CD14-positive monocyte (primary cell): ENCODE results near the gene COL4A1. TPM values are rescaled to one million over a fixed set of nuclear protein-coding genes. Genes with fewer than 3 reads are reported as not detected.

Experiments
- DNase-seq, 3 donors: peaks; one replicate each; pipeline ENCODE4 v3.0.0-alpha.2; 2011 to 2022
- H2AFZ ChIP-seq: 2 replicates; pipeline ENCODE4 v1.6.0; 2012; ENCODE audit warnings: mild to moderate bottlenecking, low read depth, low read length, inconsistent platforms; ENCODE audit not compliant: insufficient read depth, poor library complexity, severe bottlenecking
- H3K27ac ChIP-seq, 2 donors: 1 replicate in 1 of 2; 2 replicates in 1 of 2; pipeline ENCODE4 v1.5.1; 2012 to 2013; ENCODE audit warnings: low read length in 2 of 2, control low read depth in 1 of 2, inconsistent platforms in 1 of 2, low read depth in 1 of 2, mild to moderate bottlenecking in 1 of 2
- H3K27me3 ChIP-seq, 2 donors: one replicate each; pipeline versions ENCODE4 v1.6.0 to v1.6.1; 2011 to 2013; ENCODE audit warnings: low read length in 2 of 2; ENCODE audit not compliant: control insufficient read depth in 2 of 2, insufficient read depth in 2 of 2
- H3K36me3 ChIP-seq, 2 donors: replicated peaks in 1 of 2; 1 replicate in 1 of 2; 2 replicates in 1 of 2; pipeline versions ENCODE4 v1.5.1 to v1.6.1; 2012 to 2013; ENCODE audit warnings: low read length in 2 of 2, control low read depth in 1 of 2, inconsistent platforms in 1 of 2, mild to moderate bottlenecking in 1 of 2; ENCODE audit not compliant: insufficient read depth in 2 of 2, control insufficient read depth in 1 of 2
- H3K4me1 ChIP-seq, 2 donors: 1 replicate in 1 of 2; 2 replicates in 1 of 2; pipeline versions ENCODE4 v1.5.1 to v1.6.1; 2012 to 2013; ENCODE audit warnings: low read length in 2 of 2, control low read depth in 1 of 2, inconsistent platforms in 1 of 2, mild to moderate bottlenecking in 1 of 2, moderate library complexity in 1 of 2; ENCODE audit not compliant: insufficient read depth in 2 of 2, control insufficient read depth in 1 of 2
- H3K4me2 ChIP-seq: replicated peaks from 2 replicates; pipeline ENCODE3; 2012; ENCODE audit warnings: low read length, moderate library complexity, mild to moderate bottlenecking; ENCODE audit not compliant: poor library complexity, severe bottlenecking; ENCODE audit errors: extremely low read depth
- H3K4me3 ChIP-seq, 3 experiments: fragments of 200-600 bp in 1 of 3; sonication (generic) in 1 of 3; replicated peaks in 1 of 3; 1 replicate in 2 of 3; 2 replicates in 1 of 3; pipeline ENCODE4 v1.5.1; 2011 to 2013; ENCODE audit warnings: low read length in 3 of 3, mild to moderate bottlenecking in 3 of 3, control low read depth in 2 of 3, low read depth in 2 of 3, inconsistent platforms in 1 of 3, moderate library complexity in 1 of 3
- H3K79me2 ChIP-seq: 2 replicates; pipeline ENCODE4 v1.6.0; 2012; ENCODE audit warnings: mild to moderate bottlenecking, control low read depth, inconsistent platforms, low read length, moderate library complexity; ENCODE audit not compliant: insufficient read depth
- H3K9ac ChIP-seq: 2 replicates; pipeline ENCODE4 v1.6.0; 2017; ENCODE audit warnings: low read length, mild to moderate bottlenecking; ENCODE audit not compliant: insufficient read depth, poor library complexity, severe bottlenecking
- H3K9me3 ChIP-seq, 2 donors: replicated peaks in 1 of 2; 1 replicate in 1 of 2; 2 replicates in 1 of 2; pipeline versions ENCODE4 v1.5.1 to v1.6.1; 2012 to 2013; ENCODE audit warnings: low read length in 2 of 2, control low read depth in 1 of 2; ENCODE audit not compliant: control insufficient read depth in 1 of 2, insufficient read depth in 1 of 2
- H4K20me1 ChIP-seq: 2 replicates; pipeline ENCODE4 v1.6.0; 2012; ENCODE audit warnings: mild to moderate bottlenecking, low read length, control low read depth, moderate library complexity; ENCODE audit not compliant: insufficient read depth
- H3K27ac Mint-ChIP-seq, 7 donors: one replicate each; pipeline ENCODE4 v1.8.0; 2020; ENCODE audit warnings: mild to moderate bottlenecking in 7 of 7, mixed read lengths in 7 of 7, moderate library complexity in 6 of 7, inconsistent platforms in 2 of 7
- H3K27me3 Mint-ChIP-seq, 3 donors: one replicate each; pipeline ENCODE4 v1.8.0; 2021 to 2022; ENCODE audit warnings: low read depth in 3 of 3, mild to moderate bottlenecking in 3 of 3, mixed read lengths in 3 of 3, moderate library complexity in 3 of 3, inconsistent platforms in 1 of 3
- H3K36me3 Mint-ChIP-seq, 2 donors: one replicate each; pipeline ENCODE4 v1.8.0; 2020; ENCODE audit warnings: mixed read lengths in 2 of 2, inconsistent platforms in 1 of 2, mild to moderate bottlenecking in 1 of 2
- H3K4me1 Mint-ChIP-seq: one replicate; pipeline ENCODE4 v1.8.0; 2020; ENCODE audit warnings: mild to moderate bottlenecking, mixed read lengths
- H3K4me3 Mint-ChIP-seq, 2 donors: one replicate each; pipeline ENCODE4 v1.8.0; 2020; ENCODE audit warnings: mild to moderate bottlenecking in 2 of 2, mixed read lengths in 2 of 2, moderate library complexity in 1 of 2
- H3K9me3 Mint-ChIP-seq, 7 donors: one replicate each; pipeline ENCODE4 v1.8.0; 2020 to 2022; ENCODE audit warnings: mixed read lengths in 7 of 7, mild to moderate bottlenecking in 6 of 7, moderate library complexity in 6 of 7, inconsistent platforms in 2 of 7
- WGBS: methylation state at CpG from one replicate; pipeline ENCODE4 v1.1.5; 2013; ENCODE audit warnings: missing lambda C conversion rate; ENCODE audit not compliant: insufficient coverage; 5-methylcytosine and 5-hydroxymethylcytosine counted together
- intact Hi-C, 2 donors: fragments of 100-400 bp; cut with micrococcal nuclease; formaldehyde crosslinking; loops; one replicate each; pipeline versions ENCODE4 v1.15.0 to v1.15.1; 2023
- polyA plus RNA-seq, 3 donors: library from polyadenylated mRNA; depleted of rRNA in 1 of 3; unstranded in 2 of 3; stranded (reverse) in 1 of 3; fragments of 300-500 nt in 2 of 3; fragments of >200 nt in 1 of 3; fragmentation: Illumina TruSeq in 2 of 3; gene quantifications; 1 replicate in 2 of 3; 2 replicates in 1 of 3; pipeline ENCODE4 v1.2.3, GENCODE V29; 2012 to 2021
- TF ChIP-seq, protein P1 (sequence below): fragments of 200-600 bp; IDR thresholded peaks from one replicate; pipeline ENCODE4 v1.8.0; 2022; ENCODE audit warnings: antibody characterized with exemption, mild to moderate bottlenecking

COL4A1 gene
- polyA plus RNA-seq, 3 donors, result 0.16 to 0.25 TPM; not detected in 1

DNA sequence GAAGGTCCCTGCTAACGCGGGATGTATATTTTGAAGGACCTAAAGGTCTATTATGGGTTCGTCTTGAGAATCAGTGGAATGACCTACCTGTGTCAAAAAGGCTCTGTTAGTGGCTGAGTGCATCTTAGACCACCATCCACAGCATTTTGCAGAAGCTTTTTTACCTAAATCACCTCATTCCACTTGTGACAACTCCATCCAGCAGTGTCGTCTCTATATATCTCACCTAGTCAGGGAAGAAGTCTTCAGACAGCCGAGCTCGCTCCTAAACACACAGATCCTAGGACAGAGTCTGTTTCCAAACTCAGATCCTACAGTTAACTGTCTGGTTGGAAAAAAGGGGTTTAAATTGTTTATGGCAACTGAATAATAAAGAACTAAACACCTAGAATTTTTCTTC lies 33.7 kb downstream of the COL4A1 start:
- Mint-ChIP-seq H3K4me3 (no peak overlapping the region), H3K4me1 (no peaks in the 10 kb centered on the region), H3K27ac (no peak overlapping the region), H3K36me3 (no peaks in the 10 kb centered on the region), H3K27me3 (peaks cover 8 to 19% (median 14%) of the 10 kb centered on the region in 3 donors), H3K9me3 (no peaks in the 10 kb centered on the region)
- Histone ChIP-seq H3K4me1 (no peaks in the 10 kb centered on the region), H3K36me3 (no peaks in the 10 kb centered on the region), H3K4me3 (no peak overlapping the region), H3K9me3 (no peaks in the 10 kb centered on the region), H3K4me2 (no peak overlapping the region), H3K79me2 (no peaks in the 10 kb centered on the region), H4K20me1 (no peaks in the 10 kb centered on the region), H3K9ac (no peak overlapping the region), H3K27me3 (no peaks in the 10 kb centered on the region), H2AFZ (no peak overlapping the region), H3K27ac (no peak overlapping the region)
- 80% methylated on average over 1 of the region's 6 CpGs for WGBS
- TF ChIP-seq, protein P1, sequence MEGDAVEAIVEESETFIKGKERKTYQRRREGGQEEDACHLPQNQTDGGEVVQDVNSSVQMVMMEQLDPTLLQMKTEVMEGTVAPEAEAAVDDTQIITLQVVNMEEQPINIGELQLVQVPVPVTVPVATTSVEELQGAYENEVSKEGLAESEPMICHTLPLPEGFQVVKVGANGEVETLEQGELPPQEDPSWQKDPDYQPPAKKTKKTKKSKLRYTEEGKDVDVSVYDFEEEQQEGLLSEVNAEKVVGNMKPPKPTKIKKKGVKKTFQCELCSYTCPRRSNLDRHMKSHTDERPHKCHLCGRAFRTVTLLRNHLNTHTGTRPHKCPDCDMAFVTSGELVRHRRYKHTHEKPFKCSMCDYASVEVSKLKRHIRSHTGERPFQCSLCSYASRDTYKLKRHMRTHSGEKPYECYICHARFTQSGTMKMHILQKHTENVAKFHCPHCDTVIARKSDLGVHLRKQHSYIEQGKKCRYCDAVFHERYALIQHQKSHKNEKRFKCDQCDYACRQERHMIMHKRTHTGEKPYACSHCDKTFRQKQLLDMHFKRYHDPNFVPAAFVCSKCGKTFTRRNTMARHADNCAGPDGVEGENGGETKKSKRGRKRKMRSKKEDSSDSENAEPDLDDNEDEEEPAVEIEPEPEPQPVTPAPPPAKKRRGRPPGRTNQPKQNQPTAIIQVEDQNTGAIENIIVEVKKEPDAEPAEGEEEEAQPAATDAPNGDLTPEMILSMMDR, result no peak
- no peak for DNase-seq
- intact Hi-C loops, result no loop called here

DNA sequence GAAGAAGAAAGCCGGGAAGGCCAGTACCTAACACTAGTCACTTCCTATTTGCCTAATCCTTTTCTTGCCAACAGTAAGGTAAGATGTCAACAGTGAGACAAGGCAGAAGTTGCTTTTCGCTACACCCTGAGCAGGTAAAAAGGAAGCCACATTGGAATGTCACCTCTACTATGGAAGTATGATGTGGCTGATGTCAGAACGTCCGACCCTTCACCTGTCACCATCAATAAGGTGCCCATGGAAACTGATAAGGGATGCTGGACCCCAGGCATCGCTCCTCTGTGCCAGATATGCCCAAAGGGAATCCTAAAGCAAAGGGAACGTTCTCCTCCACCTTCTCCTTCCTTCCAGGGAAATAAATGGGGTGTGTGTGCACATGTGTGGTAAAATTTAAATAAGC lies 34.3 kb downstream of the COL4A1 start:
- H3K9ac ChIP-seq, result no peak overlapping the region
- no peak overlapping the region for H3K27ac ChIP-seq
- no peak overlapping the region for H3K4me3 ChIP-seq
- Mint-ChIP-seq H3K9me3 (no peaks in the 10 kb centered on the region), H3K36me3 (no peaks in the 10 kb centered on the region), H3K4me3 (no peak overlapping the region), H3K4me1 (no peaks in the 10 kb centered on the region), H3K27ac (no peak overlapping the region), H3K27me3 (peaks cover 8 to 22% (median 14%) of the 10 kb centered on the region in 3 donors)
- no peaks in the 10 kb centered on the region for H3K27me3 ChIP-seq
- no peaks in the 10 kb centered on the region for H3K9me3 ChIP-seq
- H3K36me3 ChIP-seq, result no peaks in the 10 kb centered on the region
- H2AFZ ChIP-seq, result no peak overlapping the region
- intact Hi-C loops, result no loop called here
- WGBS, result no CpG with 5 or more reads among the region's 6 CpGs
- no peaks in the 10 kb centered on the region for H4K20me1 ChIP-seq
- DNase-seq, result no peak
- TF ChIP-seq, protein P1, result no peak
- no peaks in the 10 kb centered on the region for H3K4me1 ChIP-seq
- H3K4me2 ChIP-seq, result no peak overlapping the region
- H3K79me2 ChIP-seq, result no peaks in the 10 kb centered on the region
